Adipocyte (in vitro differentiated cells): Measurements from ENCODE around the gene RRP1.

Experiments
- DNase-seq: peaks from one replicate; pipeline ENCODE4 v3.0.0-alpha.2; 2015; ENCODE audit warnings: low read depth
- H3K27me3 ChIP-seq: replicated peaks from 2 replicates; pipeline ENCODE4 v1.7.0; 2013; ENCODE audit warnings: mild to moderate bottlenecking, low read length, moderate library complexity; ENCODE audit not compliant: control insufficient read depth, insufficient read depth
- H3K36me3 ChIP-seq: 2 replicates; pipeline ENCODE4 v1.7.0; 2013; ENCODE audit warnings: low read length, mild to moderate bottlenecking, moderate library complexity; ENCODE audit not compliant: control insufficient read depth, insufficient read depth, severe bottlenecking
- H3K4me1 ChIP-seq: 2 replicates; pipeline ENCODE4 v1.7.0; 2013; ENCODE audit warnings: mild to moderate bottlenecking, low read length, moderate library complexity; ENCODE audit not compliant: control insufficient read depth, insufficient read depth
- H3K4me3 ChIP-seq: 2 replicates; pipeline ENCODE4 v1.7.0; 2013; ENCODE audit warnings: mild to moderate bottlenecking, low read length, moderate library complexity
- H3K9ac ChIP-seq: 2 replicates; pipeline ENCODE4 v1.7.0; 2013; ENCODE audit warnings: mild to moderate bottlenecking, low read length, moderate library complexity
- H3K9me3 ChIP-seq: 2 replicates; pipeline ENCODE4 v1.7.0; 2013; ENCODE audit warnings: mild to moderate bottlenecking, low read length, moderate library complexity; ENCODE audit not compliant: control insufficient read depth

Gene RRP1

GRCh38 chr21:43794857-43795256 lies 5.5 kb downstream of the RRP1 start:
- H3K9ac ChIP-seq: no peak overlapping the region
- no peaks in the 10 kb centered on the region for H3K27me3 ChIP-seq
- H3K9me3 ChIP-seq: no peaks in the 10 kb centered on the region
- DNase-seq: no peak
- peaks cover 10% of the 10 kb centered on the region for H3K4me1 ChIP-seq
- peaks cover 85% of the 10 kb centered on the region for H3K36me3 ChIP-seq
- H3K4me3 ChIP-seq: no peak overlapping the region

DNA sequence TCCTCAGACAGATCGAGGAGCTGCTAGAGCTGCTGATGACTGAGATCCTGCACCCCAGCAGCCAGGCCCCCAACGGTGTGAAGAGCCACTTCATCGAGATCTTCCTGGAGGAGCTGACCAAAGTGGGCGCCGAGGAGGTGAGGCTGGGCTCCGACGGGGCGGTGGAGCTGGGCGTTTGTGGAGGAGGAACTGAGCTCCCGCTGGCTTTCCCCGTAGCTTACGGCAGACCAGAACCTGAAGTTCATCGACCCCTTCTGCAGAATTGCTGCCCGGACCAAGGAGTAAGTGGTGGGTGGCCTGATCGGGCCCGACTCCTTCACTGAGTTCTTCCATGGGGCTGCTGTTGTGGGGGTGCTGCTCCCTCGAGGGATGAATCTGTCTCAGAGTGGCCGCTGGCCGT lies 8.0 kb downstream of the RRP1 start:
- no peaks in the 10 kb centered on the region for H3K27me3 ChIP-seq
- no peaks in the 10 kb centered on the region for H3K4me1 ChIP-seq
- no peak overlapping the region for H3K9ac ChIP-seq
- peaks cover 100% of the 10 kb centered on the region for H3K36me3 ChIP-seq
- no peaks in the 10 kb centered on the region for H3K9me3 ChIP-seq
- no peak overlapping the region for H3K4me3 ChIP-seq
- no peak for DNase-seq

DNA sequence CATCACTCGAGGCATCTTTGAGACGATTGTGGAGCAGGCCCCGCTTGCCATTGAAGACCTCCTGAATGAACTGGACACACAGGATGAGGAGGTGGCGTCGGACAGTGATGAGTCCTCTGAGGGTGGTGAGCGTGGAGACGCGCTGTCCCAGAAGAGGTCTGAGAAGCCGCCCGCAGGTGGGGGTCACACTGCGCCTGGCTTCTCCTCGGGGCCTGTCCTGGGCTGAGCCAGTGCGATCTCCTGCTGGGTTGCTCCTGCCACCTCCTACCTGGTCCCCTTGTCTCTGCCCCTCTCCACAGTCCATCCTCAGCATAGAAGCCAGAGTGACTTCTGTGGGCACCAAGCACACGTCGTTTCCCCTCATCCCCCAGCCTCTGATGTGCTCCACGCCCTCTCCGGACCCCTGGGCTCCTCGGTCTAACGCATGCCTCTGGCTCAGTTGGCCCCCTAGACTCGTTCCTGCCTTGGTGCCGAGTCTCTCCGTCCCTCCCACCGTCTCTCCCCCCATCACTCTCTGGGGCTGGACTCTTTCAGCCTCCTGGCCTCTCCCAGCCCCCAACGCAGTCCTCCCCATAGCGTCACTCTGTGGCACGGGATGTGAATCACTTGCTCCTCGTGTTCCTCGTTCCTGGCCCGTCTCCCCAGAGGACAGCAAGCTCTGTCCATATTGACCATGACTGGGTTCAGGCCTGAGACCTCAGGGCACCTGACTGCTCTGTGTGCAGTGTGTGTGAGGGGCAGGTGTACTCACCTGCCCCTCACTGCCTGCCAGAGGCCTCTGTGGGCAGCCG lies 8.7 kb downstream of the RRP1 start:
- H3K36me3 ChIP-seq: peaks cover 100% of the 10 kb centered on the region
- DNase-seq: no peak

GRCh38 chr21:43799301-43799840 lies 10.0 kb downstream of the RRP1 start:
- H3K27me3 ChIP-seq: no peaks in the 10 kb centered on the region
- H3K4me1 ChIP-seq: no peaks in the 10 kb centered on the region
- peaks cover 100% of the 10 kb centered on the region for H3K36me3 ChIP-seq
- no peaks in the 10 kb centered on the region for H3K9me3 ChIP-seq
- DNase-seq: no peak
- no peak overlapping the region for H3K4me3 ChIP-seq
- H3K9ac ChIP-seq: no peak overlapping the region

More for the DNA sequence above, 8.7 kb downstream of the RRP1 start:
- Histone ChIP-seq H3K9me3 (no peaks in the 10 kb centered on the region), H3K27me3 (no peaks in the 10 kb centered on the region), H3K4me3 (no peak overlapping the region), H3K4me1 (no peaks in the 10 kb centered on the region), H3K9ac (no peak overlapping the region)

- no peak for DNase-seq
- H3K4me1 ChIP-seq: no peaks in the 10 kb centered on the region
- H3K36me3 ChIP-seq: peaks cover 93% of the 10 kb centered on the region
- H3K27me3 ChIP-seq: no peaks in the 10 kb centered on the region
- H3K9me3 ChIP-seq: no peaks in the 10 kb centered on the region
- no peak overlapping the region for H3K9ac ChIP-seq
- no peak overlapping the region for H3K4me3 ChIP-seq
Measured at GRCh38 chr21:43800124-43800523, 10.7 kb downstream of the RRP1 start.

GRCh38 chr21:43800566-43800965 lies 11.2 kb downstream of the RRP1 start:
- H3K9me3 ChIP-seq: no peaks in the 10 kb centered on the region
- peaks cover 89% of the 10 kb centered on the region for H3K36me3 ChIP-seq
- no peaks in the 10 kb centered on the region for H3K27me3 ChIP-seq
- H3K4me1 ChIP-seq: no peaks in the 10 kb centered on the region
- H3K9ac ChIP-seq: no peak overlapping the region
- no peak overlapping the region for H3K4me3 ChIP-seq
- DNase-seq: no peak

GRCh38 chr21:43801006-43801783 lies 11.8 kb downstream of the RRP1 start:
- H3K36me3 ChIP-seq: peaks cover 83% of the 10 kb centered on the region
- no peaks in the 10 kb centered on the region for H3K9me3 ChIP-seq
- no peak overlapping the region for H3K9ac ChIP-seq
- no peaks in the 10 kb centered on the region for H3K27me3 ChIP-seq
- no peak overlapping the region for H3K4me3 ChIP-seq
- no peaks in the 10 kb centered on the region for H3K4me1 ChIP-seq
- DNase-seq: no peak

DNA sequence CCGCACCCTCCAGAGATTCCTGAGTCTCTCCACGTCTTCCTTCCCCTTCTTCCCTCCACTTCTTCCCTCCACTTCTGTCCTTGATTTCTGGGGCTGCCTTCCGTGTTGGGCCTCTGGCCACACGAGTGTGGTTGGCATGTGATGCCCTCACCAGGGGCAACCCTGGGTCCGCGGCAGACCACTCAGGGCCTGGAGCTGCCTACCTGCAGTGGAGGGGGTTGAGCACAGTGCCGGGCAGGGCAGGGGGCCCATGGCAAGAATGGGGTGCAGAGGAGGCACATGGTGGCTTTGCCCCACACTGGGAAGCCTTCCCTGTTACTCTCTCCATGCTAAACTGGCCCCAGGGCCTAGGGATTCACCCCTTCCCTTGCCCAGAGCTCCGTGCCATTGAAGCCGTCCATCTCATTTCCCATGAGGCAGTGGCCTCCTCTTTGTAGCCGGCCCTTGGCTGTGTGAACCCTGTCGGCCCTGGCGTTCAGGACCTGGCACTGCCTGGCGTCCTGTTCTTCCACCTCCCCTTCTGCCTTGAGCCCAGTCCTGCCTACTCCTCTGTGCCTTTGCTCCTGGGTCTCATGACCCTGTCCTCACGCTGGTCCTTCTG lies 13.4 kb downstream of the RRP1 start:
- Histone ChIP-seq H3K9ac (no peak overlapping the region), H3K36me3 (peaks cover 67% of the 10 kb centered on the region), H3K4me1 (peaks cover 3% of the 10 kb centered on the region), H3K4me3 (no peak overlapping the region), H3K9me3 (no peaks in the 10 kb centered on the region), H3K27me3 (no peaks in the 10 kb centered on the region)
- DNase-seq: no peak

GRCh38 chr21:43803558-43804300 lies 14.4 kb downstream of the RRP1 start:
- H3K36me3 ChIP-seq: peaks cover 57% of the 10 kb centered on the region
- DNase-seq: no peak

GRCh38 chr21:43805275-43805800 lies 16.0 kb downstream of the RRP1 start:
- peaks cover 9% of the 10 kb centered on the region for H3K4me1 ChIP-seq
- peaks cover 42% of the 10 kb centered on the region for H3K36me3 ChIP-seq

More at GRCh38 chr21:43803558-43804300, 14.4 kb downstream of the RRP1 start:
- no peak overlapping the region for H3K4me3 ChIP-seq
- H3K27me3 ChIP-seq: no peaks in the 10 kb centered on the region
- no peak overlapping the region for H3K9ac ChIP-seq
- peaks cover 4% of the 10 kb centered on the region for H3K4me1 ChIP-seq
- H3K9me3 ChIP-seq: no peaks in the 10 kb centered on the region

More at GRCh38 chr21:43805275-43805800, 16.0 kb downstream of the RRP1 start:
- no peak overlapping the region for H3K9ac ChIP-seq
- DNase-seq: no peak
- H3K4me3 ChIP-seq: no peak overlapping the region
- no peaks in the 10 kb centered on the region for H3K9me3 ChIP-seq
- no peaks in the 10 kb centered on the region for H3K27me3 ChIP-seq
